UCSD-AML1 (cell line): ENCODE results near the gene PDE4D.

Source experiments
- DNase-seq: peaks from one replicate; lab custom pipeline; 2025; ENCODE audit not compliant: unreplicated experiment; lab: John Stamatoyannopoulos, UW

Gene PDE4D

GRCh38 chr5:59132131-59132530, 761.4 kb downstream of the PDE4D start:
- no peak for DNase-seq

GRCh38 chr5:59130431-59130830, 763.1 kb downstream of the PDE4D start:
- DNase-seq = no peak

- no peak for DNase-seq
Observed at GRCh38 chr5:59128646-59129290, 764.8 kb downstream of the PDE4D start.

- DNase-seq = no peak
Observed at GRCh38 chr5:59126708-59127573, 766.6 kb downstream of the PDE4D start.

GRCh38 chr5:59126016-59126707, 767.4 kb downstream of the PDE4D start:
- DNase-seq = no peak

- no peak for DNase-seq
Observed at GRCh38 chr5:59125011-59125961, 768.2 kb downstream of the PDE4D start.

- DNase-seq = no peak
Observed at GRCh38 chr5:59123595-59124561, 769.6 kb downstream of the PDE4D start.

GRCh38 chr5:59119480-59119879, 774.0 kb downstream of the PDE4D start:
- no peak for DNase-seq

- DNase-seq = no peak
Observed at GRCh38 chr5:59117320-59117719, 776.2 kb downstream of the PDE4D start.

- DNase-seq = no peak
Observed at GRCh38 chr5:59116231-59116865, 777.2 kb downstream of the PDE4D start.

GRCh38 chr5:59115345-59115744, 778.2 kb downstream of the PDE4D start:
- DNase-seq = no peak

- DNase-seq = no peak
Observed at GRCh38 chr5:59109383-59109782, 784.1 kb downstream of the PDE4D start.

- no peak for DNase-seq
Observed at GRCh38 chr5:59107692-59108091, 785.8 kb downstream of the PDE4D start.

GRCh38 chr5:59104400-59105127, 789.0 kb downstream of the PDE4D start:
- no peak for DNase-seq

GRCh38 chr5:59103303-59103702, 790.2 kb downstream of the PDE4D start:
- DNase-seq = no peak

GRCh38 chr5:59102437-59102836, 791.1 kb downstream of the PDE4D start:
- no peak for DNase-seq

- DNase-seq = no peak
Observed at GRCh38 chr5:59100875-59101274, 792.7 kb downstream of the PDE4D start.

GRCh38 chr5:59099995-59100345, 793.6 kb downstream of the PDE4D start:
- DNase-seq = no peak
